Thymus (tissue), 11 donors: Measurements from ENCODE around the gene KANSL1. TPM values are rescaled to one million over a fixed set of nuclear protein-coding genes. Genes with fewer than 3 reads are reported as not detected.

Experiments used
- DNase-seq, 9 donors: peaks; one replicate each; pipeline ENCODE4 v3.0.0-alpha.2; 2013; ENCODE audit warnings: low spot score in 9 of 9, low read depth in 6 of 9, missing footprints in 1 of 9
- H3K27ac ChIP-seq, 2 donors: one replicate each; pipeline ENCODE4 v1.5.1; 2013; ENCODE audit warnings: control low read depth in 1 of 2, low read depth in 1 of 2, low read length in 1 of 2, mild to moderate bottlenecking in 1 of 2, moderate library complexity in 1 of 2
- H3K27me3 ChIP-seq, 2 donors: one replicate each; pipeline ENCODE4 v1.5.1; 2013; ENCODE audit warnings: low read length in 1 of 2; ENCODE audit not compliant: control insufficient read depth in 2 of 2, insufficient read depth in 1 of 2
- H3K36me3 ChIP-seq, 2 donors: one replicate each; pipeline ENCODE4 v1.5.1; 2013; ENCODE audit warnings: low read length in 1 of 2, mild to moderate bottlenecking in 1 of 2, moderate library complexity in 1 of 2; ENCODE audit not compliant: control insufficient read depth in 2 of 2, insufficient read depth in 2 of 2
- H3K4me1 ChIP-seq, 2 donors: one replicate each; pipeline ENCODE4 v1.5.1; 2013; ENCODE audit warnings: low read length in 2 of 2; ENCODE audit not compliant: control insufficient read depth in 2 of 2, insufficient read depth in 2 of 2
- H3K4me3 ChIP-seq, 2 donors: one replicate each; pipeline ENCODE4 v1.5.1; 2013; ENCODE audit warnings: low read length in 2 of 2, control low read depth in 1 of 2, mild to moderate bottlenecking in 1 of 2
- H3K9me3 ChIP-seq, 2 donors: one replicate each; pipeline ENCODE4 v1.5.1; 2013; ENCODE audit warnings: low read length in 1 of 2, mild to moderate bottlenecking in 1 of 2; ENCODE audit not compliant: control insufficient read depth in 2 of 2, insufficient read depth in 1 of 2
- WGBS: extraction: QIAGEN DNeasy Blood & Tissue Kit; methylation state at CpG from one replicate; pipeline ENCODE4 v1.1.7; 2013; 5-methylcytosine and 5-hydroxymethylcytosine counted together
- polyA plus RNA-seq: library from polyadenylated mRNA; stranded (reverse); fragments of 200-250 nt; gene quantifications from one replicate; pipeline ENCODE4 v1.2.3, GENCODE V29; 2013
- total RNA-seq: library from RNA; stranded (reverse); fragments of 120-200 nt; gene quantifications from one replicate; pipeline ENCODE4 v1.2.4, GENCODE V29; 2013
- donor health status: healthy.

The KANSL1 gene
- total and polyA plus RNA-seq, 2 donors, result 22.3 to 101 TPM

- WGBS, result 73% methylated on average over 5 of the region's 5 CpGs
- Histone ChIP-seq H3K27ac (no peak overlapping the region), H3K4me1 (peaks cover 2 to 5% of the 10 kb centered on the region in 2 donors), H3K36me3 (no peaks in the 10 kb centered on the region), H3K9me3 (no peaks in the 10 kb centered on the region), H3K4me3 (no peak overlapping the region), H3K27me3 (no peaks in the 10 kb centered on the region)
- DNase-seq, result no peak
Observed at GRCh38 chr17:46139432-46140210, 53.6 kb downstream of the KANSL1 start.

DNA sequence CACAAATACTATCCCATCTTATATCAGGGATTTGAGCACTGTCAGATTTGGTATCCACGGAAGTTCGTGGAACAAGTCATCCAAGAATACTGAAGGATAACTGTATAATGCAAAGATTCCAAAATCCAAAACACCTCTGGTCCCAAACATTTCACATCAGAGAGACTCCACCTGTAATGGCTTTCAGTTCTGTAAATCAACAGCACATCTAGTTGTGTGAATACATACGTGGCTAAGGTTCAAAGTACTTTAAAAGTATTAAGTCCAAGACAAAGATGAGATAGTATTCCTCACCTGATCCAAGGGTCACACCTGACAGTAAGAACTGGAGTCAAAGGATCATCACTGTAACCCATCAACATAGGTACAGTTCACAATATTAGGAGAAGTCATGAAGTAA is 54.8 kb downstream of the KANSL1 start:
- no peak for DNase-seq
- Histone ChIP-seq H3K4me3 (no peak overlapping the region), H3K9me3 (no peaks in the 10 kb centered on the region), H3K4me1 (peaks cover 2 to 5% of the 10 kb centered on the region in 2 donors), H3K36me3 (no peaks in the 10 kb centered on the region), H3K27me3 (no peaks in the 10 kb centered on the region), H3K27ac (no peak overlapping the region)
- WGBS, result 89% methylated on average over 3 of the region's 3 CpGs

GRCh38 chr17:46136820-46137219 is 56.4 kb downstream of the KANSL1 start:
- H3K27me3 ChIP-seq, result no peaks in the 10 kb centered on the region
- H3K4me1 ChIP-seq, result peaks cover 0 to 5% of the 10 kb centered on the region in 2 donors
- H3K27ac ChIP-seq, result no peak overlapping the region
- H3K4me3 ChIP-seq, result no peak overlapping the region
- H3K9me3 ChIP-seq, result no peaks in the 10 kb centered on the region
- DNase-seq, result no peak
- H3K36me3 ChIP-seq, result peaks cover 0 to 11% of the 10 kb centered on the region in 2 donors

DNA sequence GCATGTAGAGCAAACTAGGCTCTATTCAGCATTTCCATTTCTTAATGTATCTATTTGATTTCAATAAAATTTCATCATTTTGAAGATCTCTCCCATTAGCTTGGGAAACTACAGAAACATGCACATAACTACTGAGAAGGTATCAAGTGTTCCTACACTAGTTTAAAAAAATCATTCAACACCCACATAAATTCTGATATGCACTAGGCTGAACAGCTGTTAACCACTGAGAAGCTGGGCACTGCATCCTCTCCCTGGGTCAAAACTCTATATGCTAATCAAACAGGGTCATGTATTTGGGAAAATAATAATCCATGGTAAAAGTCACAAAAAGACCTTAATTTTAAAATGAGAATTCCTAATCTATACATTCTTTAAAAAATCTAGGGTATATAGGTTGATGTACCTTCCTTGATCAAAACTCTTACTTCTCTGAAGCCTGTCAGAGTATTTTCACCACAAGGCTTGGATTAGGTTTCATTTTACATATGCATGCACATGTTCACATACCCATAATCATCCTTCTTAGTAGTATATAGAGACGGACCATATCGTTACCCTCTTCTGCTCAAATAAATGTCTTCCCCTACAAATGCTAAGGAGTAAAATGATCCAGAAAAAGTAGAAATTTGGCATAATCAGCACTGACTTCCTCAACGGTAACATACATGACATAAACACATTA is 57.2 kb downstream of the KANSL1 start:
- peaks cover 0 to 3% of the 10 kb centered on the region in 2 donors for H3K4me1 ChIP-seq
- H3K4me3 ChIP-seq, result no peak overlapping the region
- H3K27ac ChIP-seq, result no peak overlapping the region
- no peak for DNase-seq
- 92% methylated on average over 3 of the region's 3 CpGs for WGBS
- H3K27me3 ChIP-seq, result no peaks in the 10 kb centered on the region
- no peaks in the 10 kb centered on the region for H3K9me3 ChIP-seq
- peaks cover 0 to 11% of the 10 kb centered on the region in 2 donors for H3K36me3 ChIP-seq

DNA sequence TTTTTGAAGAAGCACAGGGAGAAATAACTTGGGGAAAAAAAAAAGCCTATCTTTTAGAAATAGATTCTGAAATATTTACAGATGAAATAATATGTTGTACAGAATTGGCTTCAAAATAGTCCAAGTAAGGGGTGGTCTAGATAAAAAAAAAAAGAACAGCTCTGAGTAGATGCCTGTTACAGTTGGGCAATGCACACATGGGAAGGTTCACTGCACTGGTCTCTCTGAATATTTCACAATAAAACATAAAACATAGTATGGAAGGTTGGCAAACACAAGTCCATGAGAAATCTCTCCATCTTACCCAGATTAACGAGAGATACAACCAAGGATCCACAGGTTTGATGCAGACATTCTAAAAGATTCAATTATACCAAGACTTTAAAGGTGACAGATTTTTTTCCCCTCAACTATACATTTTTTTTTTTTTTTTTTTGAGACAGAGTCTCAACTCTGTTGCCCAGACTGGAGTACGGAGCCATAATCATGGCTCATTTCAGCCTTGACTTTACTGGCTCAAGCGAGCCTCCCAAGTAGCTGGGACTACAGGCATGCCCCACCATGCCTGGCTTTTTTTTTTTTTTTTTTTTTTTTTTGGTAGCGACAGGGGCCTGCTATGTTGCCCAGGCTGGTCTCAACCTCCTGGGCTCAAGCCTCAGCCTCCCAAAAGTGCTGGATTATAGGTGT is 58.0 kb downstream of the KANSL1 start:
- no peak for DNase-seq
- H3K27me3 ChIP-seq, result no peaks in the 10 kb centered on the region
- 99% methylated on average over 4 of the region's 4 CpGs for WGBS
- no peaks in the 10 kb centered on the region for H3K9me3 ChIP-seq
- H3K36me3 ChIP-seq, result peaks cover 0 to 11% of the 10 kb centered on the region in 2 donors
- peaks cover 0 to 3% of the 10 kb centered on the region in 2 donors for H3K4me1 ChIP-seq
- no peak overlapping the region for H3K4me3 ChIP-seq
- no peak overlapping the region for H3K27ac ChIP-seq

DNA sequence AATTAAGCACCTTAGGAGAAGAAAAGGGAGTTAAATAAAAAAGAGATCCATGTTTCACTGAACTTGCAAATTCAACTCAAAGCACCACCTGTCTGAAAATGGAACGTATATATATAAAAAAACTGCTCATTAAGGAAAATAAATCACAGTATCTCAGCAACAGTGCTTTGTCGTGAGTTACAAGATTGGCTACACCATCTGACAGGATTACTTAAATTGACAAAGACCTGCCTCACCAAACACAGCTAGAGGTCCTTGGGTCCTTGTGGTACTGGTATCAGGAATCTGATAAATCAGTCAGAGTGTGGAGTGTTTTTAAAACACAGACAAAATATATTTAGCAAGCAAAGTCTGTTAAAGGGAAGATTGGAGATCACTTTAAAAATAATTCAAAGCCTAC is 63.9 kb downstream of the KANSL1 start:
- no peak for DNase-seq
- WGBS, result 95% methylated on average over 2 of the region's 2 CpGs
- Histone ChIP-seq H3K27me3 (no peaks in the 10 kb centered on the region), H3K4me1 (peaks cover 3 to 6% of the 10 kb centered on the region in 2 donors), H3K4me3 (no peak overlapping the region), H3K9me3 (no peaks in the 10 kb centered on the region), H3K36me3 (peaks cover 3 to 19% of the 10 kb centered on the region in 2 donors), H3K27ac (no peak overlapping the region)

- H3K36me3 ChIP-seq, result peaks cover 5 to 21% of the 10 kb centered on the region in 2 donors
- no peak overlapping the region for H3K4me3 ChIP-seq
- no peak overlapping the region for H3K27ac ChIP-seq
- no peaks in the 10 kb centered on the region for H3K9me3 ChIP-seq
- 87% methylated on average over 4 of the region's 4 CpGs for WGBS
- H3K4me1 ChIP-seq, result peaks cover 3 to 6% of the 10 kb centered on the region in 2 donors
- no peaks in the 10 kb centered on the region for H3K27me3 ChIP-seq
- no peak for DNase-seq
Observed at GRCh38 chr17:46128453-46128852, 64.8 kb downstream of the KANSL1 start.

DNA sequence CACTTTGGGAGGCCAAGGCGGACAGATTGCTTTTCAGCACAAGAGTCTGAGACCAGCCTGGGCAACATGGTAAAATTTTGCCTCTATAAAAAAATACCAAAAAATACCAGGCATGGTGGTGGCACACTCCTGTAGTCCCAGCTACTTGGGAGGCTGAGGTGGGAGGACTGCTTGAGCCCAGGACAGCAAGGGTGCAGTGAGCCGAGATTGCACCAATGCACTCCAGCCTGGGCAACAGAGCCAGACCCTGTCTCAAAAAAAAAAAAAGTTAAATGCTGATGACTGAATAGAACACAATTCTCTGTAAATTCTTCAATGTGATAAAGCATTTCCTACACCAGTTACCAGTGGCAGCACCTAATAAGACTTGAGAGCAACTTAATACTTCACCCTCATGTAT is 65.7 kb downstream of the KANSL1 start:
- DNase-seq, result no peak
- no peak overlapping the region for H3K27ac ChIP-seq
- no peak overlapping the region for H3K4me3 ChIP-seq
- 100% methylated on average over 2 of the region's 2 CpGs for WGBS
- H3K36me3 ChIP-seq, result peaks cover 5 to 14% of the 10 kb centered on the region in 2 donors
- peaks cover 3 to 8% of the 10 kb centered on the region in 2 donors for H3K4me1 ChIP-seq
- no peaks in the 10 kb centered on the region for H3K27me3 ChIP-seq
- H3K9me3 ChIP-seq, result no peaks in the 10 kb centered on the region

DNA sequence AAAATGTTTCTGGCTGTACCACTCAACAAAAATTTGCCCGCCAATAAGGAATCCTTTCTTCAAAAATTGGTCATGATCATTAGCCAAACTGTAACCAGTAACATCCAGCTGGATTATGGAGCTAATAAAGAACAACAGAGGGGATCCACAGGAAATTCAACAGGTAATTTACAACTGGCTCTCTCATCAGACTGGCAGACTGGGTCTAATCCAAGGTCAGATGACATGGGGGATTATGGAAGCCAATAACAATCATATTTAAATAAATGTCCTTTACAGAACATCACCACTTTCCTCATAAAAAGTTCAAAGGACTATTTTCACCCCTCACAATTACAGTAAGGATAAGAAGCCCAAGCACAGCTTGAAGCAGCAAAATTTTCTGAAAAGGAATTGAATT is 66.4 kb downstream of the KANSL1 start:
- H3K27ac ChIP-seq, result no peak overlapping the region
- WGBS, result 99% methylated on average over 1 of the region's 1 CpG
- H3K4me1 ChIP-seq, result peaks cover 3 to 8% of the 10 kb centered on the region in 2 donors
- no peaks in the 10 kb centered on the region for H3K27me3 ChIP-seq
- no peaks in the 10 kb centered on the region for H3K9me3 ChIP-seq
- no peak overlapping the region for H3K4me3 ChIP-seq
- DNase-seq, result no peak
- H3K36me3 ChIP-seq, result peaks cover 5 to 10% of the 10 kb centered on the region in 2 donors
